HCT116 (cell line): ENCODE measurements around the gene WIF1.

Source experiments
- CEBPB ChIP-seq: IDR thresholded peaks from 2 replicates; pipeline ENCODE4 v1.6.1; 2012; ENCODE audit warnings: low read depth
- EZH2 ChIP-seq: fragments of 200-600 bp; sonication (generic); IDR thresholded peaks from 2 replicates; pipeline ENCODE4 v1.6.1; 2017; ENCODE audit warnings: antibody characterized with exemption, mixed run types
- POLR2A ChIP-seq: IDR thresholded peaks from 2 replicates; pipeline ENCODE4 v1.7.0; 2011; ENCODE audit warnings: borderline replicate concordance; ENCODE audit not compliant: insufficient read depth, insufficient read length; ENCODE audit errors: extremely low read depth
- POLR2AphosphoS5 ChIP-seq: IDR thresholded peaks from 2 replicates; pipeline ENCODE4 v1.6.1; 2011; ENCODE audit warnings: mild to moderate bottlenecking, low read depth, low read length, moderate library complexity
- TF ChIP-seq, protein P1 (sequence below), 3 experiments: fragments of 200-600 bp in 1 of 3; sonication (generic) in 1 of 3; IDR thresholded peaks in 2 of 3; conservative IDR thresholded peaks in 1 of 3; 2 replicates each; pipeline ENCODE4 v1.5.1; 2012 to 2017; ENCODE audit warnings: low read depth in 2 of 3, low read length in 2 of 3, antibody characterized with exemption in 1 of 3, borderline replicate concordance in 1 of 3, control low read depth in 1 of 3, mild to moderate bottlenecking in 1 of 3, mixed read lengths in 1 of 3, mixed run types in 1 of 3, moderate library complexity in 1 of 3; ENCODE audit not compliant: insufficient read depth in 1 of 3
- TF ChIP-seq, protein P2 (sequence below): IDR thresholded peaks from 2 replicates; pipeline ENCODE4 v1.6.1; 2012
- TF ChIP-seq, protein P3 (sequence below): IDR thresholded peaks from 2 replicates; pipeline ENCODE4 v1.6.1; 2012; ENCODE audit warnings: low read depth

DNA sequence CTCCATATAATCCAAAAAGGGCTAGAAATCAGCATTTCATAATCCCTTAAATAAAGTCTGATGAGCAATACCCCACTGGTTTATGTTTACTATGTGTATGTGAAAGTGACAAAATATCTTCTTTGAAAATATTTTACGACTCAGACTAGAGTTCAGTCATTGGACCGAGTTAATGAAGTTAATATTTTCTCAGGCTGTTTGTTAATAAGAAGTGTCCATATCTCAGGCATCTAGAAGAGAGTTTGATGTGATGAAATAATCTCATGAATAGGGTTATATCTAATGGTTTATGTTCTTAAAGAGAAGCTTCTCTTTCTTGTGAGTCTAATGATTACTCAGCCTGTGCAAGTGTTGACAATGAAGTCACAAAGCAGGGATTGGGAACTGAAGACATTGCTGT is 51.8 kb downstream of the WIF1 start:
- TF ChIP-seq, protein P1, sequence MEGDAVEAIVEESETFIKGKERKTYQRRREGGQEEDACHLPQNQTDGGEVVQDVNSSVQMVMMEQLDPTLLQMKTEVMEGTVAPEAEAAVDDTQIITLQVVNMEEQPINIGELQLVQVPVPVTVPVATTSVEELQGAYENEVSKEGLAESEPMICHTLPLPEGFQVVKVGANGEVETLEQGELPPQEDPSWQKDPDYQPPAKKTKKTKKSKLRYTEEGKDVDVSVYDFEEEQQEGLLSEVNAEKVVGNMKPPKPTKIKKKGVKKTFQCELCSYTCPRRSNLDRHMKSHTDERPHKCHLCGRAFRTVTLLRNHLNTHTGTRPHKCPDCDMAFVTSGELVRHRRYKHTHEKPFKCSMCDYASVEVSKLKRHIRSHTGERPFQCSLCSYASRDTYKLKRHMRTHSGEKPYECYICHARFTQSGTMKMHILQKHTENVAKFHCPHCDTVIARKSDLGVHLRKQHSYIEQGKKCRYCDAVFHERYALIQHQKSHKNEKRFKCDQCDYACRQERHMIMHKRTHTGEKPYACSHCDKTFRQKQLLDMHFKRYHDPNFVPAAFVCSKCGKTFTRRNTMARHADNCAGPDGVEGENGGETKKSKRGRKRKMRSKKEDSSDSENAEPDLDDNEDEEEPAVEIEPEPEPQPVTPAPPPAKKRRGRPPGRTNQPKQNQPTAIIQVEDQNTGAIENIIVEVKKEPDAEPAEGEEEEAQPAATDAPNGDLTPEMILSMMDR (IDR thresholded peaks at IDR 0.05 in 2 of 3, conservative IDR thresholded peaks at IDR 0.05 in 1 of 3; ENCODE audit: borderline replicate concordance in 1 of 3, insufficient read depth in 1 of 3, low read depth in 2 of 3, low read length in 2 of 3), result no peak
- TF ChIP-seq EZH2, result no peak
- no peak for TF ChIP-seq CEBPB
- TF ChIP-seq, protein P2, sequence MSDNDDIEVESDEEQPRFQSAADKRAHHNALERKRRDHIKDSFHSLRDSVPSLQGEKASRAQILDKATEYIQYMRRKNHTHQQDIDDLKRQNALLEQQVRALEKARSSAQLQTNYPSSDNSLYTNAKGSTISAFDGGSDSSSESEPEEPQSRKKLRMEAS, result no peak
- no peak for TF ChIP-seq POLR2AphosphoS5
- TF ChIP-seq, protein P3, sequence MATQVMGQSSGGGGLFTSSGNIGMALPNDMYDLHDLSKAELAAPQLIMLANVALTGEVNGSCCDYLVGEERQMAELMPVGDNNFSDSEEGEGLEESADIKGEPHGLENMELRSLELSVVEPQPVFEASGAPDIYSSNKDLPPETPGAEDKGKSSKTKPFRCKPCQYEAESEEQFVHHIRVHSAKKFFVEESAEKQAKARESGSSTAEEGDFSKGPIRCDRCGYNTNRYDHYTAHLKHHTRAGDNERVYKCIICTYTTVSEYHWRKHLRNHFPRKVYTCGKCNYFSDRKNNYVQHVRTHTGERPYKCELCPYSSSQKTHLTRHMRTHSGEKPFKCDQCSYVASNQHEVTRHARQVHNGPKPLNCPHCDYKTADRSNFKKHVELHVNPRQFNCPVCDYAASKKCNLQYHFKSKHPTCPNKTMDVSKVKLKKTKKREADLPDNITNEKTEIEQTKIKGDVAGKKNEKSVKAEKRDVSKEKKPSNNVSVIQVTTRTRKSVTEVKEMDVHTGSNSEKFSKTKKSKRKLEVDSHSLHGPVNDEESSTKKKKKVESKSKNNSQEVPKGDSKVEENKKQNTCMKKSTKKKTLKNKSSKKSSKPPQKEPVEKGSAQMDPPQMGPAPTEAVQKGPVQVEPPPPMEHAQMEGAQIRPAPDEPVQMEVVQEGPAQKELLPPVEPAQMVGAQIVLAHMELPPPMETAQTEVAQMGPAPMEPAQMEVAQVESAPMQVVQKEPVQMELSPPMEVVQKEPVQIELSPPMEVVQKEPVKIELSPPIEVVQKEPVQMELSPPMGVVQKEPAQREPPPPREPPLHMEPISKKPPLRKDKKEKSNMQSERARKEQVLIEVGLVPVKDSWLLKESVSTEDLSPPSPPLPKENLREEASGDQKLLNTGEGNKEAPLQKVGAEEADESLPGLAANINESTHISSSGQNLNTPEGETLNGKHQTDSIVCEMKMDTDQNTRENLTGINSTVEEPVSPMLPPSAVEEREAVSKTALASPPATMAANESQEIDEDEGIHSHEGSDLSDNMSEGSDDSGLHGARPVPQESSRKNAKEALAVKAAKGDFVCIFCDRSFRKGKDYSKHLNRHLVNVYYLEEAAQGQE, result no peak
- TF ChIP-seq POLR2A, result no peak
